A172 (cell line): ENCODE data around the gene PRSS8. TPM values are rescaled to one million over a fixed set of nuclear protein-coding genes. Genes with fewer than 3 reads are reported as not detected.

Experiments
- DNase-seq: peaks from one replicate; pipeline ENCODE4 v3.0.0-alpha.2; 2015; ENCODE audit warnings: low spot score
- total RNA-seq: library from RNA; depleted of rRNA; stranded (reverse); fragments of >200 nt; shearing (Covaris generic); gene quantifications from 2 replicates; pipeline ENCODE4 v1.2.3, GENCODE V29; 2014

PRSS8 gene
- total RNA-seq, 1 experiment from 2014 or later: 2.9 TPM

DNA sequence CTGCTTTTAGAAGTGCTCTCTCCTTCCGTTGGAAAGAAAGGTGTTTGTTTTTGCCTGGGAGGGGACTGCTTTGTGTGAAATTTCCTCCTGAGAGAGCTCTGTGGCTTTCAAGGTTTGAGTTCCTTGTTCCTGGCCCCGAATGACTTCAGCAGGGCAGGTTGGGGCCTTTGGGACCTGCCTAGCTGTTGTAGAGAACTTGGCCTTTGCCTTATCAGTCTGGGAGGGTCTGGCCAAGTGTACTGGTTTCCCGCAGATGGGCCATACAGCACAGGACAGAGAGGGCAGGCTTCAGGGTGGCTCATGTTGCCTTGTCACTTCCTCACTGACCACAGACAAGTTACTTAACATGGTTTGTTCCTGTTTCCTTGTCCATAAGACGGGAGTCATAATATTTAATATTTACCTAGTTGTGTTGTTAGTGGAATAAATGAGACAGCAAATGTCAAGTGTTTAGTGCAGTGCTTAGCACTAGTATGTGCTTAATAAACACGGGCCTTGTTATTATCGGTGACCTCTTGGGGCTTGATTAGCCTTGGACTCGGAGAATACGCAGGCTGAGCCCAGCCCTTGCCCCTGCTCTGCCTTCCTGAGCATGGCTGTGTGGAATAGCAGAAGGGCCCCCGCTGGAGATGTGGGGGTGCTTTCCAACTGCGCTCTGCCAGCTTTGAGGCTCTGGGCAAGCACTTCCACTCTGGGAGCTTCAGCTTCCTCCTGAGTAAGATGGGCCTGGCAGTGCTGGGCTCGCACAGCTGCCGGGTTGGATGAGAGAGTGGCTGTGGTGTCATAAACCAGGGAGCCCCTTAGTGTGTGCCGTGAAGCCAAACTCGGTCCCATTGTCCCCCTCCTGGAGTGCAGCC, 6.6 kb downstream of the PRSS8 start:
- DNase-seq: no peak

DNA sequence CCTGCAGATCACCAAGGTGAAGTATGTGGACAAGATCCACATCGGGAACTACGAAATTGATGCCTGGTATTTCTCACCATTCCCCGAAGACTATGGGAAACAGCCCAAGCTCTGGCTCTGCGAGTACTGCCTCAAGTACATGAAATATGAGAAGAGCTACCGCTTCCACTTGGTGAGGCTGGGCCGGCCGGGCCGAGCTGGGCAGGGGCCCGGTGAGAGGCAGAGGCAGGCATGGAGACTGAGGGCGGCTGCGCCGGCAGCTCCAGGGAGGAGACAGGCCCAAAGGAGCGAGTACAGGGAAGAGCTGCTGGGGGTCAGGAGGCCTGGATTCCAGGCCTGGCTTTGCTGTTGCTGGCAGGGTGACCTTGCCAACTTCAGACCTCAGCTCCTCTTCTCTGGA, 8.3 kb downstream of the PRSS8 start:
- DNase-seq: no peak

DNA sequence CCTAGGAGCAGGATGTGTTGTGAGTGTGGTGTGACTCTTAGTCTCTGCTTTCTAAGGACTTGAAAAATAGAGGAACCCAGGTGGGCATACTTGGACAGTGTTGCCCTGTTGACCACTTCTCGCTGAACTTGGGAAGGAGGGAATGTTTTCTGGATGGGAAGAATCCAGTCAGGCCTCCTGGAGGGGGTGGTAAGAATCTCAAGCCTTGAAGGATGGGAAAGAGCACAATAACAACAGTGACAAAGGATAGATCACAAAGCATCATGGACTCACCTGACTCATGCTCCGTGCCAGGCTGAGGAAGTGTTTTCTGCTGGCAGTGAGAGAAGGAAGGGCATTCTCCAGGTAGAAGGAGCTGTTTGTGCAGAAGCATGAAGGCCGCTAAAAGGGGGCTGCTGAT, 9.7 kb downstream of the PRSS8 start:
- no peak for DNase-seq

DNA sequence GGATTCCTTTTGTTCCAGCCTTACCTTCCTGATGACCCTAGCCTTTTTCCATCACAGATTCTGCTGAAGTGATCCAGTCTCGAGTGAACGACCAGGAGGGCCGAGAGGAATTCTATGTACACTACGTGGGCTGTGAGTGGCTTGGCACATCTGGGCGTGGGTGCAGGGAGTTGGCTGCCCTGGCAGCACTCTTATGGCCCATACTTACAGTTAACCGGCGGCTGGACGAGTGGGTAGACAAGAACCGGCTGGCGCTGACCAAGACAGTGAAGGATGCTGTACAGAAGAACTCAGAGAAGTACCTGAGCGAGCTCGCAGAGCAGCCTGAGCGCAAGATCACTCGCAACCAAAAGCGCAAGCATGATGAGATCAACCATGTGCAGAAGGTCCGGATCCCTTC, 15.4 kb downstream of the PRSS8 start:
- no peak for DNase-seq

DNA sequence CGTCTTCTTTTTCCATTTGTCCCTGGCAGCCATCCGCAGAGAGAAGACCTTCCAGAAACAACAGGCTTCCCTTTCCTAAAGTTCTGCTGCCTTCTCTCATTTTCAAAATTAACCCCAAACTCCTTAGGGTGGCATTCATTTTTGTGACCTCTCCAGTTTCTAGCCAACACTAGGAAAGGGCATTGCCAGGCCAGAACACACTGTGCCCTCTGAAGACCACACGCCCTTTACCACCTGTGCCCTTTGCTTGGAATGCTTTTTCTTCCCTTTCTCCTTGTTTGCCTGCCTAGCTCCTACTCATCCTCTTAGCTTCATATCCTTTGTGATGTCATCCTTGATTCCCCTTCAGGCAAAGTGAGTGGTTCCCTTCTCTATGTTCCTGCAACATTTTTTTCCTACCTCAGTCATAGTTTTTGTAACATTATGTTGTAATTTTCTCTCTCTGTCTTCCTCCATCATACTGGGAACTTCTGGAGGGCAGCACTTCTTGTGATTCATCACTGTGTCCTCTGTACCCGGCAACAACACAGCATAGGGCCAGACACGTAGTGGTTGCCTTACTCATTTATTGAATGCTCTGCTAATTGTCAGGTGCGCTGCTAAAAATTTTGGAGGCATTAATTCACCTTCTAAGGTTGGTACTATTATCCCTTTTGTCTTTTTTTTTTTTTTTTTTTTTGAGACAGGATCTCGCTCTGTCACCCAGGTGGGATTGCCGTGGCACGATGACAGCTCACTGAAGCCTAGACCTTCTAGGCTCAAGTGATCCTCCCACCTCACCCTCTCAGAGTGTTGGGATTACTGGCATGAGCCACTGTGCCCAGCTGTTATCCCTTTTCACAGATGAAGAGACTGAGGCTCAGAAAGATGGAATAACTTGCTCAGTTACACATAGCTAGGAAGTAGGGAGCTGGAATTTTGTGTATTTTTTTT, 17.0 kb downstream of the PRSS8 start:
- no peak for DNase-seq

DNA sequence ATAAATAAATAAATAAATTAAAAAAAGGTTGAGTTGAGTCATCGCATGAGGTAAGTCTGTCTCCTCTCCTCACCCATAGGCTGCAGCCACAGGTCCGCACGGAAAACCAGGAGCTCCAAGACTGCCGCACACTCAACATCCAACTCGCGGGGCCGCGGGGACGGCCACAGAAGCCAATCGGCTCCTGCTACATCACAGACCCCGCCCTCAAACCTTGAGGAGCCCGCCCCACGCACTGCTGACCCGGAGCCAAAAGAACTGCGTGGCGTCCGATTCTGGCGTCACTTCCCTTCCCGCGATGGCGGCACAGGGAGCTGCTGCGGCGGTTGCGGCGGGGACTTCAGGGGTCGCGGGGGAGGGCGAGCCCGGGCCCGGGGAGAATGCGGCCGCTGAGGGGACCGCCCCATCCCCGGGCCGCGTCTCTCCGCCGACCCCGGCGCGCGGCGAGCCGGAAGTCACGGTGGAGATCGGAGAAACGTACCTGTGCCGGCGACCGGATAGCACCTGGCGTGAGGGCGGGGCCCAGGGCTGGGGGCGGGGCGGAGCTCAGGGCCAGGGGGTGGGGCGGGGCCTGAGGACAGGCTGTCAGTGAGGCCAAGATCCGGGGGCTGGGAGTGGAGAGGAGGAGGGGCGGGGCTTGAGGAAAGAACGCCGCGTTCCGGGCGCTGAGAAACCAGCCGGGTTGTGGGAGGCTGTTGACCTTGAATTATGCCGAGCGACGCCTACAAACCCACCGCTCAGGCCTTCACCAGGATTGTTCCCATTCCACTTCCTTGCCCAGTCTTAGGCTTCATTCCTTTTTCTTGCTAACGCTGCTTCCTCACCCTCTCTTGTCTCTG, 17.9 kb downstream of the PRSS8 start, which contains the start of gene KAT8:
TSS of gene KAT8 (plus strand) at position 281 of the 839 bp plus-strand sequence. CDS start at position 299, 18 bp downstream.
- DNase-seq: peak; percentile 97

DNA sequence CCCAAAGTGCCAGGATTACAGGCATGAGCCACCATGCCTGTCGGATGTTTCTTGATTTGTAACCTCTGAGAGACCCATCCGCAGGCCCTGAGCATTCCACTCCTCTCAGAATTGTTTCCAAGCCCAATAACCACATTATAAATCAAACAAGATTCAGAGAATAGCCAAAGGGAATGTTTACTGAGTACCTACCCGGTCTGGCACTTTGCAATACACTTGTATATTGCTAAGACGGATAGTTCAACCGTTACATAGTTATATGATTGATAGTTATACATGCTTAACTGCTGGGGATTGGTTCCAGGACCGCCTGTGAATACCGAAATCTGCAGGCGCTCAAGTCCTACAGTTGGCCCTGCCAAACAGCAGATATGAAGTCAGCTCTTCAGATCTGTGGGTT, 21.1 kb downstream of the PRSS8 start:
- no peak for DNase-seq

DNA sequence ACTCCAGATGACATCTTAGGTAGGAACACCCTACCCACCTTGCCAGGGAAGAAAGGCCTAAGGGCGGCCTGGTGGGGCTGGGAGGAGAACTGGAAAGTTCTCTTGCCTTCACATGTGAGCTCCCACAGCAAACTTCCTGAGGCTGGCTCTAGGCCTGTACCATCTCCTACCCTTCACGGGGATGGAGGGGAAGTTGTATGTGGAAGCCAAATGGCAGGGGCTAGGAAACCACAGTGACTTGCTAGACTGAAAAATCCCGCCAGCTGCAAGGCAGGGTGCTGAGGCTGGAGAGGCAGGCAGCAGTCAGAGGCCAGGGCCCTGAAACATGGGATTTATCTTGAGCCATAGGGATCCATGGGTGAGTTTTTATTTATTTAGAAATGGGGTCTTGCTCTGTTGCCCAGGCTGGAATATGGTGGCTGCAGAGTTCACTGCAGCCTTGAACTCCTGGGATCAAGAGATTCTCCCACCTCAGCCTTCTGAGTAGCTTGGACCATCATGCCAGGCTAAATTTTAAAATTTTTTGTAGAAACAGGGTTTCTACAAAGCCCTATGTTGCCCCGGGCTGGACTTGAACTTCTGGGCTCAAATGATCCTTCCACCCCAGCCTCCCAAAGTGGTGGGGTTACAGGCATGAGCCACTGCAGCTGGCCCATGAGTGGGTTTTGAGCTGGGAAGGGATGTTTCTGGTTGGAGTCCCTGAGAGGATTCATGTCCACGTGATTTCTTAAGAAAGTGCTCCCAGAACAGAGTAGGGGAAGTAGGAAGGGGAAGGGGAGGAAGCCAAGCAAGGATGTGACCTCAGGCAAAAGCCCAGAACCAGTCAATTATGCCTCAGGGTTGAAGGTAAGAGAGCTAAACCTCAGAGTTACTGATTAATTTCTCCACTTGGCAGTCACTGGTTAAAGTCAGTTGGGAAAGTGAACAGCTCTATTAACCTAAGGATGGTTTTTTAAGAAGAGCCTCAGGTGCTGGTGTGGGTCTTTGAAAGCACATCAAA, 22.1 kb downstream of the PRSS8 start:
- no peak for DNase-seq

DNA sequence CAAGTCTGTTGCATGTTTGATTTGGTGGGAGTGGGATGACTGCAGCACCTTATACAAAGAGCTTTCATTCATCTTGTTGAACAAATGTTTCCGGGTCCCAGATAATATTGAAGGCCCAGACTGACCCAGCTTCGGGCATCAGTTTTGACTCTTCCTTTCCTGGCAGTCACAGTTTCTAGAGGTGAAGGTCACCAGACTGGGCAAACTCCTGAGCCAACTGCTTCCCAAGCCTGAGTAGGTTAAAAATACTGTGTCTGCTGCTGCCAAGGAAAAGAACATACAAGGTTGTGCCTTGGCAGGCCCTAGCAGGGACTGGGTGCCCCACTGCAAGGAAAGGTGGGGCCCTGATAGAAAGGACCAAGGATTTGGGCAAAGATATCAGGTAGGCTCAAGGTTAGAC, 22.8 kb downstream of the PRSS8 start:
- DNase-seq: no peak

DNA sequence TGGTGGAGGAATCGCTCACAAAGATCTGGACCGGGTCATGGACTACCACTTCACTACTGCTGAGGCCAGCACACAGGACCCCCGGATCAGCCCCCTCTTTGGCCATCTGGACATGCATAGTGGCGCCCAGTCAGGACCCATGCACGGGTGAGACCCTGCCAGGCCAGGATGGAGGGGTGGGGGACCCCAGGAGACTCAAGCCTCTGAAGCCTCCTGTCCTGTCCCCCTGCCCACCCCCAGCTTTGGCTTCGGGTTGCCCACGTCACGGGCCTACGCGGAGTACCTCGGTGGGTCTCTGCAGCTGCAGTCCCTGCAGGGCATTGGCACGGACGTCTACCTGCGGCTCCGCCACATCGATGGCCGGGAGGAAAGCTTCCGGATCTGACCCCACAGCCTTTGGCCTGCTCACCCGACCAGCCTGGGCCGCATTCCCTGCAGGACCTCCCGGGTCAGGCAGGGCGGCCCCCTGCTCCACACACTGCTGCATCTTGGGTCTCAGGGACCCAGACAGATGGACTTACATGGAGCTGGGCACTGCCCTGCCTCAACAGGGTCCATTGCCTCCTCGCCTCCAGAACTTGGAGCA, 23.6 kb downstream of the PRSS8 start:
- DNase-seq: no peak

DNA sequence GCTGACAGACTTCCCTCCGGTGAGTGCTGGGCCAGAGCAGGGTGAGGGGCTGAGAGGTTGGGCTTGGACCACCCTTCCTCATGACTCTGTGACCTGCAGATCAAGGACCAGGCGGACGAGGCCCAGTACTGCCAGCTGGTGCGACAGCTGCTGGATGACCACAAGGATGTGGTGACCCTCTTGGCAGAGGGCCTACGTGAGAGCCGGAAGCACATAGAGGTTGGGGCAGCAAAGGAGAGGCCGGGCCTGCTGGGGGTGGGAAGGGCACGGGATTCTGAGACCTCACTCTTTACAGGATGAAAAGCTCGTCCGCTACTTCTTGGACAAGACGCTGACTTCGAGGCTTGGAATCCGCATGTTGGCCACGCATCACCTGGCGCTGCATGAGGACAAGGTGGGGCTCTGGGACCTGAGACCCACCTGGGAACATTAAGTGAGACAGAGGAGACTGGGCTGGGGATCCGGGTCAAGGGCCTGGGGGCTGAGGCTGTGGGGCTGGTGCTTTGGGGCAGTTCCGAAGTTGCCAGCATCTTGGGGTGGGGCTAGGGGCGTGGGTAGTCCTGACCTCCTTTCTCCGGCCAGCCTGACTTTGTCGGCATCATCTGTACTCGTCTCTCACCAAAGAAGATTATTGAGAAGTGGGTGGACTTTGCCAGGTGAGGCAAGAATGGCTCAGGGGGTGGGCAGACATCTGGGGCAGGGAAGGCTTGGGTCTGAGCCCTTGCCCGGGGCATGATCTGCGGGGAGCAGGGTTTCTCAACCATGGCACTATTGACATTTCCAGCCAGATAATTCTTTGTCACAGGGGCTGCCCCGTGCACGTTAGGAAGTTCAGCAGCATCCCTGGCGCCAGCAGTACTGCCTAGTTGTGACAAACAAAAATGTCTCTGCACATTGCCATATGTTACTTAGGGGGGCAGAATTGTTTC, 25.2 kb downstream of the PRSS8 start:
- DNase-seq: no peak

DNA sequence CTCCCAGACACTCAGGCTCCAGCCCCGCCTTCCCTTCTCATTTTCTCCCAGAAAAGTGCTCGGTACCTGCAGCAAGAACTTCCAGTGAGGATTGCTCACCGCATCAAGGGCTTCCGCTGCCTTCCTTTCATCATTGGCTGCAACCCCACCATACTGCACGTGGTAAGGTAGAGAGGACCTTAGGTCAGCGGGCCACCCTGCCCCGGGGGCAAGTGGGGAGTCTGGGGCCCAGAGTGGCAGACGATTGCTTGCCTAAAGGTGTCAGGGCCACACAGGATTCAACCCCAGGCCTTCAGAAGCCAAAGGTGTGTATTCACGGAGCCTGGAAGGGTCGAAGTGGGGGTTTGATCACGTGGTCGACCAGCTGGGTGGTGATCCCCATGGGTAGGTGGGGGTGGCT, 25.9 kb downstream of the PRSS8 start:
- DNase-seq: no peak

DNA sequence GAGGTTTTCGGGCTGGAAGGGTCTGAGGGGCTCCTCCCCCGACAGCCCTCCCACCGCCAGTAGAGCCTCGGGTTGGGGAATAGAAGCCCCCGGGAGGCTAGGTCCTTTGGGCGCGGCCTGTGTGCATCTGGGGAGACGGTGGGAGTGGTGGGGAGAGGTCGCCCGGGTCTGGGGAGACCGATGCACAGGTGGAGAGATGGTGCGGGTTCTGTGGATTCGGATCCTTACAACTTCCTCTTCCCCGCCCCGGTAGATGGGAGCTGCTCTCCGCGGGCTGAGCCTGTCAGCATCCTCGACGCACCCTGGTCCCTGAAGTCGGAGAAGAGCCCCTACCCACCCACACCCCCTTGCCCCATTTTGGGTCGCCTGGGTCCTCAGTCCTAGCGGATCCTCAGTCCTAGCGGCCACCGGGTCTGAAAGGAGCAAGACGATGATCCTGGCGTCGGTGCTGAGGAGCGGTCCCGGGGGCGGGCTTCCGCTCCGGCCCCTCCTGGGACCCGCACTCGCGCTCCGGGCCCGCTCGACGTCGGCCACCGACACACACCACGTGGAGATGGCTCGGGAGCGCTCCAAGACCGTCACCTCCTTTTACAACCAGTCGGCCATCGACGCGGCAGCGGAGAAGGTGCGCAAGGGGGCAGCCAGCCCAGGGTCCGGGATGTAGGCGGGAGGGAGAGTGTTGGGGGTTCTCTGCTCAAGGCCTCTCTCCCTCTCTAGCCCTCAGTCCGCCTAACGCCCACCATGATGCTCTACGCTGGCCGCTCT, 26.6 kb downstream of the PRSS8 start:
- DNase-seq: no peak

DNA sequence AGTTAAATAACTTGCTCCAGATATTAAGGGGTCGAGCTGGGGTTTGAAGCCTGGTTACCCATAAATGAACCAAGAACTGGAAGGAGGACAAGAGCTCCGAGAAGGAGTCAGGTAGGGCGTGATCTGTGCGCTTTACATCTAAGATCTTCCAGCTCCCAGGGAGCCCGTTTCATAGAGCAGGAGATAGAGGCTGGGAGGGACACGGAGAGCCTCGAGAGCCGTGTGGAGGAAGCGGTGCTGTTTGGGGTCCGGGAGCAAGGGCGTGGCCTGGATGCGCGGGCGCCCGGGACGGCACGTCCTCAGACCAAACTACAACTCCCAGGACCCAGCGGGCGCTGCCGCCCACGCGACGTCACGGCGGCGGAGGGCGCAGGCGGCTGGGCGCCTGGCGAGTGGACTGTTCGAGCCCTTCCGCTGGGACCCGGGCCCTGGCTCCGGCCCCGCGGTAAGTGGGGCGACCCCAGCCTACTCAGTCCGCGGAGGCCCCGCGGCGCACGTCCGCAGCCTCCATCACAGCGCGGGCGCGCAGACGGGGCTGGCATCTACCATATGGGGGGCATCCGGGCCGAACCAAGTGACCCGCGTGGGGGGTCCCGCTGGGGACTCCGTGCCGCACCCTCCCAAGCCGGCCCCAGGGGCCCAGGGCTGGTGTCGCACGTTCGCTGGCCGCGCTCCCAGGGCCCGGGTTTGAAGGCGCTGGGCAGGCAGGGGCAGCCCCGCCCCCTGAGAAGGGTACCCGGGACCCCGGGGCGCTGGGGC, 27.3 kb downstream of the PRSS8 start, which contains the start of gene BCKDK:
TSS of gene BCKDK (plus strand) at position 352 of the 759 bp plus-strand sequence. CDS start 838 bp downstream, outside the sequence.
- DNase-seq: peak; percentile 54

DNA sequence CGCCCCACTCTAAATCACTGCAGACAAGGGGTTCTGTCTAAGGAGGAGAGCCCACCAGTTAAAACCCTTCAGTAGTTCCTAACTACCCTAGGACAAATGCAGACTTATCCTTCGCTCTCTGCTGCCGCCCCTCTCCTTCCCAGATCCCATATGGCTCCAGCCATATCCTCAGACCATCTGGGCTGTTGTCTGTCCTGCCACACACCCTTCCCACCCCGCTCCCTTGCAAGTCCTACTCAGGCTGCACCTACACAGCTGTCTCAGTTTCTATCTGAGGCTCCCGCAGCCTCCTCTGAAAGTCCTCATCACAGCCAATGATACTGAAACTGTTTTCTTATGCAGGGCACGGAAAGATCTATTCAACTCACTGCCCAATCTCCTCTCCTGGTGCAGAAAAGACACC, 28.1 kb downstream of the PRSS8 start:
- DNase-seq: no peak

DNA sequence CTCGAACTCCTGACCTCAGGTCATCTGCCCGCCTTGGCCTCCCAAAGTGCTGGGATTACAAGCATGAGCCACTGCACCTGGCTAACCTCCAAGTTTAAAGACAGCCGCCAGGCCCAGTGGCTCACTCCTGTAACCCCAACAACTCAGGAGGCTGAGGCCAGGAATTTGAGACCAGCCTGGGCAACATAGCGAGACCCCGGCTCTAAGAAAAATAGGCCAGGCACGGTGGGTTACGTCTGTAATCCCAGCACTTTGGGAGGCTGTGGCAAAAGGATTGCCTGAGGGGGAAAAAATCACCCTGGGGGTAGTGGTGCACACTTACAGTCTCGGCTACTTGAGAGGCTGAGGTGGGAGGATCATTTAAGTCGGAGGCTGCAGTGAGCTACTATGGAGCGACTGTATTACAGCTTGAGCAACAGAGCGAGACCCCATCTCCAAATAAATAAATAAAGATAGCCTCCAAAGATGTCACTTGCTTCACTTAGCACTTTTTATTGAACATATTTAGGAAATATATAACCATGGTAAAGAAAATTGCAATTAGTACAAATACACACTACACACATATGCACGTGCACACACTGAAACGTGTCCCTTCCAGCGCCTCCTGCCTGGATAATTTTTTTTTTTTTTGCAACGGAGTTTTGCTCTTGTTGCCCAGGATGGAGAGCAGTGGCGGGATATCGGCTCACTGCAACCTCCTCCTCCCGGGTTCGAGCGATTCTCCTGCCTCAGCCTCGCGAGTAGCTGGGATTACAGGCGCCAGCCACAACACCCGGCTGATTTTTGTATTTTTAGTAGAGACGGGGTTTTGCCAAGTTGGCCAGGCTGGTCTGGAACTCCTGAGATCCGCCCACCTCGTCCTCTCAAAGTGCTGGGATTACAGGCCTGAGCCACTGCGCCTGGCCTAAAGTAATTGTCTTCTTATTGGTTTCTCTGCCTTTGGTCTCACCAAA, 28.7 kb downstream of the PRSS8 start:
- DNase-seq: no peak
